GM21825 (cell line): Measurements from ENCODE around the gene TMEM229B.

Experiments
- ATAC-seq: cut with Tn5 transposase; IDR thresholded peaks from one replicate; pipeline ENCODE4 v1.9.1; 2021; ENCODE audit warnings: mild to moderate bottlenecking, moderate library complexity; ENCODE audit not compliant: unreplicated experiment

TMEM229B gene

GRCh38 chr14:67426983-67427606 lies 61.4 kb downstream of the TMEM229B start:
- ATAC-seq = no peak

GRCh38 chr14:67426161-67426560 lies 62.4 kb downstream of the TMEM229B start:
- ATAC-seq = no peak

DNA sequence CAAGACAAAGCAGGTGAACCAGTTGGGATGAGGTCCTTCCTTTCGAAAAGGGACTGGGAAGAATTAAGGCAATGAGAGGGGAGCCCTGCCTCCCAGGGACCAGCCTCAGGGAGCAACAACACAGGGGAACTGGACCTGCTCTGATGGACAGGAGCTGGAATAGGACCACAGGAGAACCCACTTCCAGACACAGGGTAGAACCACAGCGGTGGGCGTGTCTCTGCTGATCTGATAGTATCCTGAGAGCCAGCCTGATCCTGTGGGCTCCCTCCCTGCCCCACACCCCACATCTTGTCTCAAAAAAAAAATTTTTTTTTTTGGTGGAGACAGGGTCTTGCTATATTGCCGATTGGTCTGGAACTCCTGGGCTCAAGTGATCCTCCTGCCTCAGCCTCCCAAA lies 62.9 kb downstream of the TMEM229B start:
- no peak for ATAC-seq

DNA sequence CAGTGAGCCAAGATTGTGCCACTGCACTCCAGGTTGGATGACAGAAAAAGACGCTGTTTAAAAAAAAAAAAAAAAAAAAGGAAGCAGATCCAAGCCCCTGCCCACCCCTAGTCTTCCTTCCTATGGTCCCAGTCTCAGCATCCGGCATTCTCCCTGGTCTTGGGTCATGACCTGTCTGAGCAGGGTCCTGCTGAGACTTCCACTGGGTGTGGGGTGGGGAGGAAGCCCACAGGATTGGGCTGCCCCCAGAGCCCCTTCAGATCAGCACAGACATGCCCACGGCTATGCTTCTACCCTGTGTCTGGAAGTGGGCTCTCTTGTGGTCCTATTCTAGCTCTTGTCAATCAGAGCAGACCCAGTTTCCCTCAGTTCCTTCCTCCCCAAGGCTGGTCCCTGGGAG lies 64.0 kb downstream of the TMEM229B start:
- no peak for ATAC-seq

DNA sequence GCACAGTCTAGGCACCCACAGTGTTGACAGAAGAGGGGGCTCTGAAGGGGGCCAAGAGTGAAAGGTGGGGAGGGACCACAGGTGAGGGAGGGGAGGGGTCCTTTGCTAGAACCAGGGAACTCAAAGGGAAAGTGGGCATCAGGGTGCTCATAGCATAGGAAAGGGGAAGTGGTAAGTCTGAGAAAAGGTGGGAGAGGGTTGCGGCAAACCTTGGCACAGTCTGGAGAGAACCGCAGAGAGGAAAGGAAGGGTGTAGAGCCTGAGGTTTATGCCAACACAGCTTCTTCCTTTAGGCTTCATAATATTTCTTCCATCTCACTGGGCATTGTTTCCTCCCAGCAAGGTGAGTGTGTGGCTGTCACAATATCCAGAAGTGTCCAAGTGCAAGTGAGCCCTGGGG lies 65.1 kb downstream of the TMEM229B start:
- ATAC-seq = no peak

GRCh38 chr14:67421356-67422224 lies 66.9 kb downstream of the TMEM229B start:
- no peak for ATAC-seq
